DOHH2 (cell line): Measurements from ENCODE around the gene RARA.
A peak's percentile ranks its signal among the peaks of the same experiment; 100 is the strongest.

Experiments used
- H3F3A ChIP-seq: fragments of 200-600 bp; sonication (generic), shearing (Covaris generic); 2 replicates; pipeline ENCODE4 v1.6.0; 2016; ENCODE audit warnings: antibody characterized with exemption, mild to moderate bottlenecking; ENCODE audit not compliant: control insufficient read depth, insufficient read depth
- H3K27ac ChIP-seq: fragments of 200-600 bp; sonication (generic); 2 replicates; pipeline ENCODE4 v1.5.1; 2014; ENCODE audit warnings: low read depth, mild to moderate bottlenecking, low read length, moderate library complexity
- H3K27me3 ChIP-seq: fragments of 200-600 bp; sonication (generic); 2 replicates; pipeline ENCODE4 v1.6.1; 2014; ENCODE audit warnings: mild to moderate bottlenecking, low read length, mixed read lengths; ENCODE audit not compliant: control insufficient read depth
- H3K36me3 ChIP-seq: fragments of 200-600 bp; sonication (generic); 2 replicates; pipeline ENCODE4 v1.6.1; 2014; ENCODE audit warnings: mild to moderate bottlenecking, low read length, moderate library complexity, mixed read lengths; ENCODE audit not compliant: control insufficient read depth
- H3K4me1 ChIP-seq: fragments of 200-600 bp; sonication (generic); 2 replicates; pipeline ENCODE4 v1.6.1; 2014; ENCODE audit warnings: mild to moderate bottlenecking, low read length, mixed read lengths; ENCODE audit not compliant: control insufficient read depth
- H3K4me2 ChIP-seq: fragments of 200-600 bp; sonication (generic); 2 replicates; pipeline ENCODE4 v1.6.0; 2014; ENCODE audit warnings: mild to moderate bottlenecking, low read length, moderate library complexity
- H3K4me3 ChIP-seq: fragments of 200-600 bp; sonication (generic); 2 replicates; pipeline ENCODE4 v1.5.1; 2014; ENCODE audit warnings: mild to moderate bottlenecking, low read length, mixed read lengths
- H3K79me2 ChIP-seq: fragments of 200-600 bp; sonication (generic); 2 replicates; pipeline ENCODE4 v1.6.1; 2014; ENCODE audit warnings: mild to moderate bottlenecking, low read length, mixed read lengths; ENCODE audit not compliant: control insufficient read depth
- H3K9me2 ChIP-seq: fragments of 200-600 bp; sonication (generic); replicated peaks from 2 replicates; pipeline ENCODE4 v1.6.1; 2014; ENCODE audit warnings: mild to moderate bottlenecking, low read length, mixed read lengths; ENCODE audit not compliant: control insufficient read depth
- H3K9me3 ChIP-seq: fragments of 200-600 bp; sonication (generic); 2 replicates; pipeline ENCODE4 v1.6.1; 2014; ENCODE audit warnings: antibody characterized with exemption, low read length, mixed read lengths; ENCODE audit not compliant: control insufficient read depth, insufficient read depth
- H4K20me1 ChIP-seq: fragments of 200-600 bp; sonication (generic); 2 replicates; pipeline ENCODE4 v1.6.0; 2014; ENCODE audit warnings: low read depth, mild to moderate bottlenecking, antibody characterized with exemption, low read length, moderate library complexity; ENCODE audit not compliant: control insufficient read depth, insufficient read depth
- CTCF ChIP-seq: fragments of 200-600 bp; sonication (generic); IDR thresholded peaks from one replicate; pipeline ENCODE4 v1.5.1; 2014; ENCODE audit warnings: antibody characterized with exemption, mild to moderate bottlenecking, low read depth, low read length; ENCODE audit not compliant: poor library complexity, severe bottlenecking
- EZH2phosphoT487 ChIP-seq: fragments of 200-600 bp; sonication (generic); IDR thresholded peaks from 2 replicates; pipeline ENCODE4 v1.6.1; 2017; ENCODE audit warnings: borderline replicate concordance, mild to moderate bottlenecking, antibody characterized with exemption, low read length, moderate library complexity, mixed read lengths

The RARA gene

GRCh38 chr17:40337351-40337750 is 28.4 kb downstream of the RARA start:
- no peak overlapping the region for H3K27ac ChIP-seq
- TF ChIP-seq EZH2phosphoT487, result no peak
- peaks cover 9% of the 10 kb centered on the region for H3F3A ChIP-seq
- peaks cover 9% of the 10 kb centered on the region for H4K20me1 ChIP-seq
- no peaks in the 10 kb centered on the region for H3K9me2 ChIP-seq
- peak overlapping the region; percentile 54; the same call in 1 of the 2 replicates for H3K4me2 ChIP-seq
- H3K36me3 ChIP-seq, result peaks cover 12% of the 10 kb centered on the region
- no peak overlapping the region for H3K4me3 ChIP-seq
- no peaks in the 10 kb centered on the region for H3K9me3 ChIP-seq
- peaks cover 3% of the 10 kb centered on the region for H3K27me3 ChIP-seq
- peaks cover 56% of the 10 kb centered on the region for H3K4me1 ChIP-seq
- peaks cover 7% of the 10 kb centered on the region for H3K79me2 ChIP-seq

GRCh38 chr17:40338058-40338457 is 29.1 kb downstream of the RARA start:
- Histone ChIP-seq H3K36me3 (peaks cover 12% of the 10 kb centered on the region), H3K79me2 (peaks cover 7% of the 10 kb centered on the region), H3K4me3 (peak overlapping the region; percentile 40), H4K20me1 (peaks cover 14% of the 10 kb centered on the region), H3K27ac (peak overlapping the region; percentile 51), H3K9me2 (no peaks in the 10 kb centered on the region), H3K27me3 (peaks cover 10% of the 10 kb centered on the region), H3K4me2 (peak overlapping the region; percentile 54), H3K9me3 (no peaks in the 10 kb centered on the region), H3F3A (peaks cover 13% of the 10 kb centered on the region), H3K4me1 (peaks cover 63% of the 10 kb centered on the region)
- TF ChIP-seq EZH2phosphoT487, result no peak

DNA sequence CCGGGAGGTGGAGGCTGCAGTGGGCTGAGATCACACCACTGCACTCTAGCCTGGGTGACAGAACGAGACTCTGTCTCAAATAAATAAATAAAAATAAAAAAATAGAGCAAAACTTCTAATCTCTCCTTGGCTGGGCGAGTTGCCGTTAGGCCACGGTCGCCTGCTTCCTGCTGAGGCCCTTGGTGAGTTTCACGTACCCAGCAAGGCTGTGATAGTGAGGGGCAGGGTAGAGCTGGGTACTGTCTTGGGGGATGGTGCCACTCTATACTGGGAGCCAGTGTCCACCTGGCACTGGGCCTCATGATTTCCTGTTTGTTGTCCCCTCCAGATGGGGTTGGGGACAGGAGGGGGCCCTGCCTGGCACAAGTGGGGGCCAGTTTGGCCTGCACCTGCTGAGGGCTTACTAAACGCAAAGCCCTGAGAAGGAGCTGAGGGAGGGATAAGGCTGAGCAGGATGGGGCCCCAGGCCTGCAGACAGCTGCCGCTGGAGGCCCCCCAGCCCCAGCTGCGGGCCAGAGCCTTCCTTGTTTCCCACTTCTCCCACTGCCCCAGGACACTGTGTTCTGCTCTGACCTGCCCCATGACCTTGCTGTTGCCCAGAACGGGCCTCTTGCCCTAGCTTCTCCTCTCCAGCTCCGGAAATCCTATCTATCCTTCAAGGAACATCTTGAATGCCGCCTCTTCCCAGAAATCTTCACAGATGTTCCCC is 30.1 kb downstream of the RARA start:
- H3K4me1 ChIP-seq, result peaks cover 67% of the 10 kb centered on the region
- peaks cover 7% of the 10 kb centered on the region for H3K79me2 ChIP-seq
- H3F3A ChIP-seq, result peaks cover 14% of the 10 kb centered on the region
- H3K4me2 ChIP-seq, result peak overlapping the region; percentile 67
- H3K9me3 ChIP-seq, result no peaks in the 10 kb centered on the region
- H4K20me1 ChIP-seq, result peaks cover 14% of the 10 kb centered on the region
- H3K4me3 ChIP-seq, result peak overlapping the region; percentile 43
- H3K27ac ChIP-seq, result peak overlapping the region; percentile 51
- peaks cover 12% of the 10 kb centered on the region for H3K36me3 ChIP-seq
- H3K27me3 ChIP-seq, result peaks cover 11% of the 10 kb centered on the region
- no peaks in the 10 kb centered on the region for H3K9me2 ChIP-seq
- TF ChIP-seq CTCF, result no peak
- no peak for TF ChIP-seq EZH2phosphoT487

DNA sequence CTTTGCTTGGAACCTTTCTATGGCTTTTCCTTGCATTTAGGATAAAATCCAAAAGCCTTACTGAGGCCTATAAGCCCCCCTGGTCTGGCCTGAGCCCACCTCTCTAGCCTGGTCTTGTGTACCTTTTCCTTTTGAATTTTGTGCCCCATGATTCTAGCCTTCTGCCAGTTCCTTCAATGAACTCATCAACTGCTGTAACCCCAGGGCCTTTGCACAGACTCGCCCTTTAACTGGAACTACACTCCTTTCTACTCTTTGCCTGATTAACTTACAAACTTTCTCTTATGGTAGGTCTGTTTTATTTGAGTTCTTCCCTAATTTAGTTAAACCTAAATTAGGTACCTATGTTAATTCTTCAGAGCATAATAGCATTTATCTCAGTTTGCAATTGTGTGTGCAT is 31.3 kb downstream of the RARA start:
- Histone ChIP-seq H3F3A (peaks cover 14% of the 10 kb centered on the region), H3K79me2 (peaks cover 5% of the 10 kb centered on the region), H3K4me2 (peak overlapping the region; percentile 99), H4K20me1 (peaks cover 14% of the 10 kb centered on the region), H3K36me3 (peaks cover 12% of the 10 kb centered on the region), H3K4me1 (peaks cover 79% of the 10 kb centered on the region), H3K27me3 (peaks cover 11% of the 10 kb centered on the region), H3K4me3 (peak overlapping the region; percentile 81), H3K9me2 (no peaks in the 10 kb centered on the region), H3K9me3 (no peaks in the 10 kb centered on the region), H3K27ac (peak overlapping the region; percentile 22; the same call in 1 of the 2 replicates)
- no peak for TF ChIP-seq CTCF
- TF ChIP-seq EZH2phosphoT487, result no peak
